Activated CD4-positive, alpha-beta T cell treated with anti-CD3 and anti-CD28 coated beads for 1 hour (primary cell): Measurements from ENCODE around the gene CHCHD6.

Source experiments
- DNase-seq: peaks from one replicate; pipeline ENCODE4 v3.0.0-alpha.2; 2020

The CHCHD6 gene

DNA sequence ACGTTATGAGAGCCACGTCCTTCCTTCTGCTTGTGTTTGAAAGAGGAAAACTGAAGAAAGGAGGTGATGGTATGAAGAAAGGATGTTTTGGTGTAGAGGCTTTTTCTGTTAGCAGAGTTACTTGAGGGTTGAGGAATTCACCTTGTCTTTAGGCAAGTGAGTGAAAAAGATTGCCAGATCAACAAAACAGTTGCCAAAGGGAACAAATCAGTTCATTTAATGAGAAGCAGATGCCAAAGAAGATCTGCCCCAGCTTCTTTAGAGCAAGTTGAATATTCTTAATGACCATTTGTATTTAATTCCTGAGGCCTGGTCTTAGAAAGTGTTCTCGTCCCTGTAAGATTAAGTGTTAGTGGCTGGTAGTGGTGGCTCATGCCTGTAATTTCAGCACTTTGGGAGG, 2.6 kb downstream of the CHCHD6 start:
- no peak for DNase-seq

DNA sequence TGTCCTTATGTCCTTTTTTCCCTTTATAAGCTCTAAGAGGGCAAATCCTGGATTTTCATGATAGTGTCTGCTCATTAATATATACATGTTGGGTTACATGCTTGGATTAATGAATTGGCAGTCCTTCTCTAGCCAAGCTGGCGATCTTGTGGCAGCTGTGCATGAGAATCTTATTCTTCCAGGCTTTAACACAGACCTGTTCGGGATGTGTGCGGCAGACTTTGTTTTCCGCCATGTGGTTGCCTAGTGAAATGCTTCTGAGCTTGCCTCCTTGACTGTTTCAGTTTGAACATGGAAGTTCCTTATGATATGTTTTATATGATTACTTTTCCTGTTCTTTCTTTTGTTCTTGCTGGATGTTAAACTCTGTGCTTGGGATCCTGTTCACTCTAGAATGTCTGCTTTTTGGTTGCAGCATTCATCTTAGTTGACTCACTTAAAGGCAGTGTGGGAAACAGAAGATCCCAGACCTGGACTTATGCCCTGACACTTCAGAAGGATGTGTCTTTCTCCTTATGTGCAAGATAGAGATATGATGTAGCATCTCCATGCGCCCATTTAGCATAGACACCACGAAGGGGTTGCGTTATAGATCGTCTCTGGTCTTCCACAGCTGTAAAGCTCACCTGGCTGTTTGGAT, 7.2 kb downstream of the CHCHD6 start:
- no peak for DNase-seq

DNA sequence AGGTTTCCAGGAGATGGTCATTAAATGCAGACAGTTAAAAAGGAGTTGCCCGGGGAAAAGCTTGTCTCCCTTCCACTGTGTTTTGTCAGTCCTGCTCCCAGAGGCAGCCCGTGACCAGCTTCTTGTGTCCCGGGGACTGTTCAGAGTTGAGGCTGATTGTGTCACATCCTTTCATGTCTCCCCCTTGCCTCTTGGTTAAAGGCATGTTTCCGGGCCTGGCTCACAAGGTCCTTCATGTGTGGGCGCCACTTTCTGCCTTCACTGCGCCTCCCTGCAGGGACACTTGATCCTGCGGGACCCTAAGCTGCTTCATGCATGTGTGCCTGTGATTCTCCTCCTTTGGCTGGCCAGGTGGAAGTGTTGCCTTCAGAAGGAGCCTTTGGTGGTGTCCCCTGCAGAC, 9.2 kb downstream of the CHCHD6 start:
- DNase-seq = no peak

DNA sequence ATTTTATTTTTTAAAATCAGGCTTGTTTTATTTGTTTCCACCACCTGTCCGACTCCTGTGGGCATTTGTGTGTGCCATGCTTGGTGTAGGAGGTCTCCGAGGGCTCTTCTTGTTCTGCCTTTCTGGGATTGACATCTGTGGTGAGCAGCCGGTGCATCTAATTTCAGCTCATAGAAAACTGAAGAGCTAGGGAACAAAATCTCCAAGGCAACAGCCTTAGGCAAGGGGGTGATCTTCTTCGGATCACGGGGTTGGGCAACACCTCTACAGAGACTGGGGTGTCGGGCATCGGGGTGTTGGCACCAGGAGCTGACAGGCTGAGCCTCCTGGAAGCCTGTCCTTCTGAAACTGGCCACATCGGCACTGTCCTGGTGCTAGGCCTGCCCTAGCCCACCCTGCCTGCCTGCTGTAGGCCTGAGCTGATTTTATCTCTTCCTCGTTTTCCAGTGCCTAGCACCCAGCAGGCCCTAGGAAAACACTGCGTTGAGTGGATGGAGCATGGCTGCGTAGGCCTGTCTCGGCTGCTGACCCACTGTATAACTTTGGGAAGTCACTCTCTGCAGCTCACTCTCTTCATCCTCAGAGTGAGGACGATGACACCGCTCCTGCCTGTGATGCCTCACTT, 10.3 kb downstream of the CHCHD6 start:
- no peak for DNase-seq

DNA sequence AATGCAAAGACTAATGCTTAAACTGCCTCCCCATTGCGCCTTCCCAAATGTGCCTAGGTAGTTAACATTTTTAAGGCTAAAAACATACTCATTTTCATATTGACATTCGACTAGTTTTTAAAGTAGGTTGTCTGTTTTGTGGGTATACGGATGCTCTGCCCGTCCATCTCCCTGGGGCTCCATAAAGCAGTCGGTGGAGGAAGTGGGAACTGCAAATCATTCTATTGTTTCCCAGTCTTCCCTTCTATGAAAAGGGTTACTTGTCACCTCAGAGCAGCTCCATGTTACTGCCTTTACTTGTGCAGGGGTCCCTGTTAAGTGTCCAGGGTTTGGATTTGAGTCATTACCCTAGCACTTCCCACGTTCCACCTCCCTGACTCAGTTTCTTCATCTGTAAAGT, 10.9 kb downstream of the CHCHD6 start:
- no peak for DNase-seq

GRCh38 chr3:126715432-126715831, 11.4 kb downstream of the CHCHD6 start:
- no peak for DNase-seq

DNA sequence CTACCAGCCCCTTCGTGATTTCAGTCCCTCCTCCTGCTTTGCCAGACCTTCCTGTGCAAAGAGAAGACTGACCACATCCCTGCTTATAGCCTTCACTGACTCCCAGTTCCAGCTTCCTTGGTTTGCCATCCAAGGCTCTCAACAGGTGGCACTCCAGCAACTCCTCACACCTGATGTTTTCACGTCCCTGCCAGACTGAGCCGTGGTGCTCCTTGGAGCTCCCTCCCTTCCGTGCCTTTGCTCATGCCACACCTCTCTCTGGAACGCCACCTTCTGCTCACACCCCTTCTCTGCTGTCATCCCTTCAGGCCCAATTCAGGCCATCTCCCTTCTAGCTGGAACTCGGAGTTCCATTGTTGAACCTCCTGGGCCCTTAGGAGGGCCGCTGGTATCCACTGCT, 12.0 kb downstream of the CHCHD6 start:
- DNase-seq = no peak

GRCh38 chr3:126718561-126719445, 14.8 kb downstream of the CHCHD6 start:
- no peak for DNase-seq

- no peak for DNase-seq
Measured at GRCh38 chr3:126720596-126720995, 16.6 kb downstream of the CHCHD6 start.

DNA sequence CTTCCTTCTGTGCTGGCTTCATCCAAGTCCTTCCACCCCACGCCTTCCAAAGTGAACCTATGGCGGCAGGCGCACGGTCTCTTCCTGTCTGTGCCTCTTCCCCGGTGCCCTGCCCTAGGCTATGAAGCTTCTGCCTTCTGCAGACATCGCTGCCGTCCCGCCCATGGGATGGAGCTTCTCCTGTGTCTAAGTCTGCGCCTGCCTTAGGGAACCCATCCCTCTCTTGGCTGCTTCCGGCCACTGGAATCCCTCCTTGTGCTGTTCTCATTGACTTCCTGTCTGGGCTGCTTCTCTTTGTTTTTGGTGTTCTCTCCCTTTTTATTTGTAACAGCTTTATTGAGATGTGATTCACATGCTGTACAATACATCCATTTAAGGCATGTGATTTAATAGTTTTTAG, 17.2 kb downstream of the CHCHD6 start:
- no peak for DNase-seq

DNA sequence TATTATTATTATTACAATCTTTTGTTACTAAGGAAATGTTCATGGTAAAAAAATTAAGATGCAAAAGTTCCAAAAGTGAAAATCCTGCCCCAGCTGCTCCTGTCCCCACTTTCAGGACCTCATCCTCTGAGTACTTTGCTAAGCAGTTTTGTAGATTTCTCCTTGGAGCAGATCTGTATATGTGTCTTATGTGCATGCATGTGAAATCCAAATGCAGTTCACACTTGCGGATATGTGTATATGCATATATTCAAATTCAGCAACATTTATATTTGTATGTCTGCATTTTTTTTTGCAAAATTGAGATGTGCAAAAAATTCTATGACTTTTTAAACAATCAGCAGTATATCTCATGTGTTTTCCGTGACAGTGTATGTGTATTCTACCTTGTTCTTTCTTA, 19.2 kb downstream of the CHCHD6 start:
- no peak for DNase-seq

GRCh38 chr3:126723801-126724200, 19.8 kb downstream of the CHCHD6 start:
- DNase-seq = no peak

GRCh38 chr3:126728680-126729079, 24.6 kb downstream of the CHCHD6 start:
- no peak for DNase-seq

DNA sequence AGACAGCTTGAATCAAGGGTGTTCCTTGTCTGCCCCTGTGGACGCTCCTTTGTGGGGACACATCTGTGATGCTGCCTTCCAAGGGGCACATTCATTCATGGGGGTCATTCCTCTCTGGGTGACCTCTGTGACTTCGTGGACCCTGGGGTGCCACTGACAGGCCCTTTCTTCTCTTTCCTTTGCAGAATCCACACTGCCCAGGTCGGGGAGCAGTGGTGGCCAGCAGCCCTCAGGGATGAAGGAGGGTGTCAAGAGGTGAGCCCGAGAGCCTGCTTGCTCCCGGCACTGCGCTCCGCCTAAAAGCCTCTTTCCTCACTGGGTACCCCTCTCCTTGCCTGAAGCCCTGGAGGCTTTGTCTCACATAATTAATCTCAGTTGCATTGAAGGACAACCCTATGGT, 26.3 kb downstream of the CHCHD6 start:
- DNase-seq = no peak

- DNase-seq = no peak
Measured at GRCh38 chr3:126731044-126731443, 27.0 kb downstream of the CHCHD6 start.

GRCh38 chr3:126732281-126733060, 28.4 kb downstream of the CHCHD6 start:
- DNase-seq = no peak

- DNase-seq = no peak
Measured at GRCh38 chr3:126733061-126733430, 29.0 kb downstream of the CHCHD6 start.

- no peak for DNase-seq
Measured at GRCh38 chr3:126734106-126734723, 30.2 kb downstream of the CHCHD6 start.

- no peak for DNase-seq
Measured at GRCh38 chr3:126737527-126737926, 33.5 kb downstream of the CHCHD6 start.

GRCh38 chr3:126742057-126742456, 38.0 kb downstream of the CHCHD6 start:
- no peak for DNase-seq

- no peak for DNase-seq
Measured at GRCh38 chr3:126743350-126743749, 39.3 kb downstream of the CHCHD6 start.

DNA sequence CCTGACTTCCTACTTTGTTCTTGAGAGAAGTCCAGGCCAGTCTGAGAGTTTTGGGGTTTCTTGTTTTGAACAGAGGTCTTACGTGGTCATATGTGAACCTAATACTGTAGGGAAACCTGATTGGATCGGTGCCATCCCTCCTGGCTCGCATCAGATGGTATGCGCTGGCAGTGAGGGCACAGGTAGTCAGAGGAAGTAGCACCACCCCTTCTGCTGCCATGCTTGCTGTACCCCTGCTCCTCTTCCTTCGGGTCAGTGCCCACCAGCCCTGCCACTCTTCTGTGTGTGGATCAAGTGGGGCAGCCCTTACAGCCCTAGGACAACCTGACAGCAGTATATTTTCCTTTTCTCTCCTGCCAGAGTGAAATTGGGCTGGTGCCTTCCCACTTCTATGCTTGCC, 39.7 kb downstream of the CHCHD6 start:
- DNase-seq = no peak
